NCI-H2196 (cell line): ENCODE results near the gene IL1B.
A peak's percentile ranks its signal among the peaks of the same experiment; 100 is the strongest.

Experiments used
- DNase-seq: peaks from one replicate; lab custom pipeline; 2025; ENCODE audit not compliant: unreplicated experiment; lab: John Stamatoyannopoulos, UW

IL1B gene

DNA sequence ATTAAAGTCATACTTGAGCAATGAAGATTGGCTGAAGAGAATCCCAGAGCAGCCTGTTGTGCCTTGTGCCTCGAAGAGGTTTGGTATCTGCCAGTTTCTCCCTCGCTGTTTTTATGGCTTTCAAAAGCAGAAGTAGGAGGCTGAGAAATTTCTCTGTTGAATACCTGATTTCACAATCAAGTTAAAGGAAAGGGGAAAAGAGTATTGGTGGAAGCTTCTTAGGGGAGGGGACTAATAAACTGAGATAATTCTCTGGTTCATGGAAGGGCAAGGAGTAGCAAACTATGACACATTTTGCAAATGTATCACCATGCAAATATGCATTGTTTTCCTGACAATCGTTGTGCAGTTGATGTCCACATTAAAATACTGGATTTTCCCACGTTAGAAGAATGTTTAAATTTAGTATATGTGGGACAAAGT is at the start of gene IL1B:
IL1B (minus strand) TSS at position 85 of the 423 bp plus-strand sequence. CDS start 550 bp downstream, outside the sequence.
- DNase-seq = no peak

DNA sequence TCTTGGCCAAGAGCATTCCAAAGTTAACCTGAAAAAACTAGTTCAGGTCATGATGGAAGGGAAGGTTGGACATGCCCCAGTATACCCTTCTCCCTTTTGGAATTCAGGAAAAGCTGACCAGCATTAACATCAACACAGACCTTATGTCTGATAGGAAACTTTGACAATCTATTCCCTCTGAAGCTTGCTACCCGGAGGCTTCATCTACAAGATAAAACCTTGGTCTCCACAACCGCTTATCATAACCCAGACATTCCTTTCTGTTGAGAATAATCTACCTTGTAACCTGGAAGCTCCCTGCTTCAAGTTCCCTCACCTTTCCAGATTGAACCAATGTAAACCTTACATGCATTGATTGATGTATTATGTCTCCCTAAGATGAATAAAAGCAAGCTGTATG is 49.7 kb upstream of the IL1B start:
- no peak for DNase-seq

DNA sequence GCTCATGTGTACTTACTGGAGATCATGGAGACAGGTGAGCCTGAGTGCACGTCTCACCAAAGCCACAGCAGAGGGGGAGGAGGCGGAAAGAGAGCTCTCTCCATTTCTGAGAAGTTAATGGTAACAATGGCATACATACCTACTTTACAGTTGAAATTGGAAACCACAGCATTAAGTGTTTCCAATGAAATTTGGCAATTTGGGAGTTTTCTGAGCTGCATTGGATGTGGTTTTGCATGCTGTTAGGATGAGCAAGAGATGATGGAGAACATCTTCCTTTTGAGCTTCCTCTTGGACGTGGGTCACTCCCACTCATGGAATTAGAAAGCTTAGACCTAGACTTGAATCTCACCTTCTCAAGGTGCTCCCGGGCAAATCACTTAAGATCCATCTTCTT is 48.9 kb upstream of the IL1B start:
- no peak for DNase-seq

DNA sequence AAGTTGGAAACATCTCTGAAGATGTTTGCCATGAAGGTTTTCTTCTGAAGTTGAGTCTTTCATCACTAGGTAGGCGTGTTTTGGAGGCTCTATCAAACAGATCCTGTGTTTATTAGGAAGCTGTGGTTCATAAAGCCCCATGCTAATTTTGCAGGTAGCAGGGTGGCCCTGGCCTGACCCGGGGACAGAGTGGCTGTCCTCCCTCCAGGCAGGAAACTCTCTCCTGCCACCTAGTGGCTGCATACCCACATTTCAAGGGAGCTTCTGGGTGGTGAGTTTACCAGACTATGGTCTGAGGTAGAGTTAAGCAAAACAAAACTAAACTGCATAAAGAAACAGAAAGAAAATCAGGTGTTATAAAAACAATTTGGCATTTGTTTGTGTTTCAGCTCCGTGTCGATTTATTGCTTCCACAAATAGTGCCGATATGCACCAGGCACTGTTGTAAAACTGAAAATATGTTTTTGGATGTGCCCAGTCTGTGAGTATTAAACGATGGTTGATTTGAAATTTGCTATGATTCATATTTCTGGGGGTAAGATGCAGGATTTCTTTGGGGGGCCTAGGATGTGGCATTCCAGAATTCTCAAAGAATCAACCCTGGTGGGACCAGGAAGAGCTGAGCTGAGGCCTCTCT is 48.4 kb upstream of the IL1B start:
- DNase-seq = no peak

DNA sequence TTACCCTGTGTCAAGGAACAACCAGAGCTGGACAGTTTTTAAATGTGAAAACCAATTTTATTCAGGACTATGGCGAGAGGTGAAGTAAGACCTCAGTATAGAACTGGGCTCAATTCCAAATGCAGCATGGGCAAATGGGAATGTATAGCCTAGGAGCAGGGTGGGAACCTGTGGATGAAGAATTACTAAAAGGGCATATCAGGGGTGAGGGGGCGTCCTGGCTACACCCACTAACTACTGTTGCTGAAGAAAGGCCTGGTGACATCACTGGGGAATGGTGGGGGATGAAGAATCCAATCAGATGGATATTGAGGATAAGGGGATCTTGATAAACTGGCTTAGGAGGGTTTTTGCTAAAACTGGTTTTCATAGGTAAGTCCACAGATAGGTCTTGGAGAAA is 47.1 kb upstream of the IL1B start:
- DNase-seq = no peak

DNA sequence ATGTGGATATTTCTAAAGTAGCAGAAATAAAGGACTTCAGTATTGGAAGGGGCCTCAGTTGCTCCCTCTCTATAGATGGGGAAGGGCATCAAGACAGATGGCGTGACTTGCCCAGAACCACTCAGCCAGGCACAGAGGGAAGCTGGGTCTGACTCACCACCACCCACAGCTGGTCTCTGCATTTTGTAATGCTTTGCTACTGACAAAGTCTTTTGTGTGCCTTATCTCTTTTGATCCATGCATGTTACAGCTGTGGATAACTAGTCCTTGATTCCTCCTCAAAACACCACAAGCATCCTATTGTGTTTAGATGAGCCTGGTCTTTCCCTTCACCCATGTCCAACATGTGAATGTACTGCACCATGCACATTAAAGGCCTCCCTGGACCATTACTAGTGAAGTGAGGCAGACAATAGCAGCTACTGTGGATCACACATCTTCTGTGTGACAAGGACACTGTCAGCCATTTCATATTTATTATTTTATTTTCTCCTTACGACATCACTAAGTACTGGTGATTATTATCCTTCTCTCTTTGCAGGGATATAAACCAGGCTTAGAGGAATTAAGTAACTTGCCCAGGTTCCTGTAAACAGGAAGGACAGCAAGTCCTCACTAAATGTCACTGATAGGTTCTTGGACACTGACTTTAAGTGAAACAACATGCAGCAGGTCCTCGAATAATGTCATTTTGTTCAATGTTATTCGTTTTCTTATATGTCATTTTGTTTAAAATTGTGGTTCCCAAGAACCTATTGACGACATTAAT is 44.8 kb upstream of the IL1B start:
- no peak for DNase-seq

DNA sequence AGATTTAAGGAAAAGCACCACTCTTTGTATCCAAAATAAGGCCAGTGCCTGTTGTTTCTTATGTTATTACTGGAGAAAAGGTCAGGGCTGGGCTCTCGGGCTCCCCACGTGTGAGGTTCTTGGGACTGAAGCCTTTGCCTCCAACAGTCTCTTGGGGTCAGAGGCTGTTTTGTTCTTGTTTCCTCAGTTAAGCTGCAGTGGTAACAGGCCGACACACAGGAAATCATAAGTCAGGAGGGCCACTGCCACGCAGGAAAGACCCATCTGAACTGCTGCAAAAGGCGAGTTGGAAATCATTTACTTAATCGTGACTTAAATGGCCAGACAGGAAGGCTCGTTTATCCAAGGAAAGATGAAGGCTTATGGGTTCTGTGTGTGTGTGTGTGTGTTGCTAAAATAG is 44.1 kb upstream of the IL1B start:
- DNase-seq = no peak

DNA sequence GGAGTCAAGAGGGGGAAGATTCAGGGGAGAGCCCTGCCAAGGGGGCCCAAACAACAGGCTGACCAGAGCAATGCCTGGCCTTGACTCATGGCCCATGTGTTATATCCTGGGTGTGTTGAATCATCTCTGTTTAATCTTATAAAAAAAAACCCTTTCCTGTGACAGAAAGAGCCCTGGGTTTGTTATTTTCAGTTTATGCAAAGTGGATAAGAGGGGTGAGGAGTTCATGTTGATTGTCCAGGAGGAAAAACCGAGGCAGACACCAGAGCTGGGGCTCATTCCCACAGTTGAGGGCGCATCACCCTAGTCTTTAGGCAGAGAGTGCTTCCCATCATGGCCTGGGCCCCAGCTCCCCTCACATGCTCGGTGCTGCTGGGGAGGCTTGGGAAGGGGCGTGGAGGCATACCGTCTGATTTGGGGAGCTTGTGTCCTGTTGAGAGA is 43.5 kb upstream of the IL1B start:
- DNase-seq = no peak

DNA sequence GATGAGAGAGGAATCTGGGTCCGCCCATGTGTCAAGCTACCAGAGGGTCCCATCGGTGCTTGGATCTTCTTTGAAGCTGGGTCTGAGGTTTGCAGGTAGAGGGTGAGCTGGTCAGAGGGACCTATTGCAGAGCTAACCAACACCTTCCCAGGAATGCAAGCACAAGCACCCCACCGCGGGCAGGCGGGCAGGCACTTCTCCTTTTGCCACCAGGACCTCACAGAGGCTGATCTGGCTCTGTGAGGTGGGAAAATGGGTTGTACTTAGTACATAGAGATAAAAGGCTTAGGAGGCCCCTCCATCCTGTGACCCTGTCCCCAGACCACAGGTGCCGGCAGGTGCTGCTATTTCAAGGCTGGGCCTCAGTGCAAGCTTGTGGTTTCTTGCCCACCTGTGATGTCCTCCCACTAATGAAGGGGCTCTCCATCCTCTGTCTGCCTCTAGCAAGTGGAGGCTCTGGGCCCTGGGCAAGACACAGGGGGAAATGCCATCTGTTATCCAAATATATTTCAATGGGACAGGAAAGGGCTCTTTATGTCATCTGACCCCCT is 43.0 kb upstream of the IL1B start:
- no peak for DNase-seq

DNA sequence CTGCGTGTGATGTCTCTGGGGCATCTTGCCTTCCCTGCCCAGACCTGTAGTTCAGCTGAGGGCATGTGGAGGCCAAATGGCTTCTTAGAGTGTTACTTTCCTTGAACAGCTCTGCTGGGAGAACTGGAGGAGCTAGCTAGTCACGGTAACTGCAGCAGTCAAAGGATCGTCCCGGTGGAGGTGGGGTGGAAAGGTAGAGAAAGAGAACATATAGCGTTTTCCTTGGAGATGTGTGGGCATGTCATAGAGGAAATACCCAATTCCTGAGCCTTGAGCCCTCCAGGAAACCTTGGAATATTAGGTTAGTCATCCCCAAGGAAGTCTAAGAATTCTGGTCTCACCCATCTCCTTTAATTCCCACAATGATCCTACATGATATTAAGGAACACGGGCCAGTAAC is 40.8 kb upstream of the IL1B start:
- DNase-seq = no peak

DNA sequence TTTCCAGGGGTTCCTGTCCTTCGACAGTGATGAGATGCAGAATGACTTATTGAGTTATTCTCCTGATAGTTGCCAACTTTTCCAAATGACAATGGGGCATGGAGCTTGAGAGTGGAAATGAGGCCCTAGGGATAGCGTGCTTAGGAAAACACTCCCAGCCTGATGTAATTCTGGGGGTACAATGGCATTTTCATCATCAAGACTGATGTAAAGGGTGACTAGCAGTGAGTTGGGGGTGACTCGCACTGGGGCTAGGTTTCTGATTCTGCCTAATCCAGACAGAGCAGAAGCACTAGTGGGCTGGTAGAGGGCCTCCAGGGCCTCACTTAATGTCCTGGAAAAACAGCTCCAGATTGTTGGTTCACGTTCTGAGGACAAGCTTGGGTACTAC is 40.4 kb upstream of the IL1B start:
- no peak for DNase-seq

DNA sequence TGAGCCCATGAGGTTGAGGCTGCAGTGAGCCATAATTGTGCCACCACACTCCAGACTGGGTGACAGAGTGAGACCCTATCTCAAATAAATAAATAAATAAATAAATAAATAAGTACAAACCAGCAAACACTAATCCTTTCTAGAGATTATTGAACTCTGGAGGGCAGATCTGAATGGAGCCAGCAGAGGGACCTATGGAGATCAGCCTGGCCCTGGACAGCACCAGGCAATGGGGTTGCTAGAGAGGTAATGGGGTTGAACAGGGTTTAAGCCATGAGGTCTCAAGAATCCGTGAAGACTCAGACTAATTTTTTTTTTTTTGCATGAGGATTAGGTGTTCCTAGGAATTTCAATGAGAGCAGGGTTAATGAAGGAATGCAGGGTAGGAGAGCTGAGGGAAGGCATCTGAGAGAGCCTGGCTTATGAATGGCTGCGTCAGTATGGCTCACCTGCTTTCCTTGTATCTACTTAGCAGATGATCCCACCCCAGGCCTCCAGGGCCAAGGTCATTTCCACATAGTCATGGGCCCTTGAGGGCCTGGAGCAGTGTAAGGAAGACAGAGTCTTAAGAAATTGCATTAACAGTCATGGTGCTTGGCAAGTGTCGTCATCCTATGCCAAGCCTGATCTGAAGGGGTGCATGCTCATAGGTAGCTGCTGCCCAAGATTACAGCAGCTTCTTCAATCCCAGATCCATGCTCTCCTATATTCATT is 39.8 kb upstream of the IL1B start:
- no peak for DNase-seq

DNA sequence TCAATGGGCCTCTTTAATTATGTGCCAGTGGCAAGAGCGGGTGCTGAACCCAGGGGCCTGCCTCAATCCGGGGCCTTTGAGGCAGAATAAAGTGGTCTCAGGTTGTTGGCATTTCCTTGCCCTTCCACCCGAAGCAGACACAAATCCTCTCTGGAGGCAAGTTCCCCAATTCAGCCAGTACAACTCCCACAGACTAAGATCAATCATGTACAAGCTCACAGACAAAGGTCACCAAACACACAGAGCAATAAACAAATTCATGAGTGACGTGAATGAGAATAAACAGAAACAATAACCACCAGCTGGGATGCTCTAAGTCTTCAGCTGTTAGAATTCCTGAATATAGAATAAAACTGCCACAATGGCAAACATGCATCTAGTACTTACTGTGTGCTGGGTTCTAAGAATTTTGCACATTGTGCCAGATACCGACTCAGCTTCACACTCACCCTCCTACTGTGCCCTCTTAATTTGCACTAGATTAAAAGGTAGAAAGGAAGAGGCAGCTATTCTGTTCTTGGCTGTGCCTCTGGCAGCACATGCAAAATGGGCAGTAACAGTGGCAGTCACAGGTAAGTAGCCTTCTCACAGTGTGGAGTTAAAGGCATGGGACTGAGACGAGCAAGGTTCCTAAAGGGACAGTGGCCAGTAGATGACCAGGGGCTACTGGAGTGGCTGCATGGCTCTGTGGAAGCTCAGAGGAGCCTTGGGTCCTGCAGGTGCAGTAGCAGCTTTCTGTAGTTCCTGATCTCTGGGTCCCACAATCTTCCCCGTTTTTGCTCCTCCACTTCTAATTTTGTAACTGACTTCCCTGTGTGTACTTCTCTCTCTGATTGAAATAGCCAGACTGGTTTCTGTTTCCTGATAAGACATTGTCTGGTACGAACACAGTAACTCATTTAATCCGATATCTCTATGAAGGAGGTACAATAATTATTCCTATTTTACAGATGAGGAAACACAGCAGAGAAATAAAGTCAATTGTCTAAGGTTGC is 34.6 kb upstream of the IL1B start:
- DNase-seq = no peak

DNA sequence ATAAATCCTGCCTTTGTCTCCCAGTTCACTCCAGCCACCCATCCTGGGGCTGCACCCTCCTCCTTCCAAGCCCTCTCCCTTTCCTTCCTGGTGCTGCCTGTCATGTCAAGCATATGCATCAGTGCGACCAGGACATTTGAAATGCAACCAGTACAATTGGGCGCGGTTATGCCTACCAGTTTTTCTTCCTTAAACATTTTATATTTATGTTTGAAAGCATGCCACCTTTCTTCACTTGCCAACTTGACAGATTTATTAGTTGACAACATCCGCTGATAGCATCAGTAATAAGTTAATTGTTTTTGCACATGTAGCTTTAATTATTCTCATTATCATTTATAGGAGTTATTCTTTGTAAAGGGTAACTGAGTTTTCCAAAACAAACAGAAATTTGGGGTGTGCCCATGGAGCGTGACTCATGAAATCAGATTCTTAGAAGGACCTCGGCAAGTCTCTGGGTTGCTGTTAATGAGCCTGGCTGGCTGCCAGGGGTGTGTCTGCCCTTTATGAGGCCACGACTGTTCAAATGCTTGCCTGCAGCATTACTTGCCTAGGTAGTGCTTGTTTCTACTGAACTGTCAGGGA is 32.8 kb upstream of the IL1B start:
- peak; percentile 63 for DNase-seq

DNA sequence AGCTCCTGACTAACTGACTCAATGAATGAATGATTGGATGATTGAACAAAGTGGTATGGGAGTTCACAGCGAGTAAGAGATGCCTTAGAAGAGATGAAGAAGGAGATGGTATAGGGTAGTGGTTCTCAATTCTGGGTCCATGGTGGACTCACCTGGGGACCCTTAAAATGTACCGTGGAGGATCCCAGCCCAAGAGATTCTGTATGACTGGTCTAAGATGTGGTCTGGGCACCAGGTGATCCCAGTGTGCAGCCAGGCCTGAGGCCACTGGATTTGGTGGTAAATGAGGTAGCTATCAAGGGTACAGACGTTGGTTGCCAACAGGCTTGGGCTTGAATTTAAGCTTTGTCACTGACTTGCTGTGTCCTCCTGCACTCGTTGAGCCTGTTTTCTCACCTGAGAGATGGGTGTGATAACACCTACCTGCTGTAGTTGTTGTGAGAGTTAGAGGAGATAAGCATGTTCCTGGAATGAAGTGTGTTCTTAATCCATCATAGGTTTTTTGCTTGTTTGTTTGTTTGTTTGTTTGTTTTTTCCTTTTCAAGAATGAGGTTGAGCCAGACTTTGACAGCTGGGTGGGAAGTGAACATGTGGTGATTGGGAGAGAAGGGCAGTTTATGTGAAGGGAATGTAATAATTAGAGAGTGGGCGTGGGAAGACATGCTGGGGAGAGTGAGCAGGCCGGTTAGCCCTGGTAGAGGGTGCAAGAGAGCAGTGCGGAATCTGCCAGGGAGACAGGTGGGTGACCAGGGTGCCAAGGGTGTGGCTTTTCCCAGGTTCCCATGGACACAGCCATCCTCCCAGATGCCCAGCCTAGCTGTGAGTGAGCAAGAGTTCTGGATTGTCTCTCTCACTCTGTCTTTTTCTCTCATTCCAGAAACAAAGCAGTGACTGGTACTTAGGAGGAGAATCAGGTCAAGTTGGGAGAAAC is 31.4 kb upstream of the IL1B start:
- no peak for DNase-seq

DNA sequence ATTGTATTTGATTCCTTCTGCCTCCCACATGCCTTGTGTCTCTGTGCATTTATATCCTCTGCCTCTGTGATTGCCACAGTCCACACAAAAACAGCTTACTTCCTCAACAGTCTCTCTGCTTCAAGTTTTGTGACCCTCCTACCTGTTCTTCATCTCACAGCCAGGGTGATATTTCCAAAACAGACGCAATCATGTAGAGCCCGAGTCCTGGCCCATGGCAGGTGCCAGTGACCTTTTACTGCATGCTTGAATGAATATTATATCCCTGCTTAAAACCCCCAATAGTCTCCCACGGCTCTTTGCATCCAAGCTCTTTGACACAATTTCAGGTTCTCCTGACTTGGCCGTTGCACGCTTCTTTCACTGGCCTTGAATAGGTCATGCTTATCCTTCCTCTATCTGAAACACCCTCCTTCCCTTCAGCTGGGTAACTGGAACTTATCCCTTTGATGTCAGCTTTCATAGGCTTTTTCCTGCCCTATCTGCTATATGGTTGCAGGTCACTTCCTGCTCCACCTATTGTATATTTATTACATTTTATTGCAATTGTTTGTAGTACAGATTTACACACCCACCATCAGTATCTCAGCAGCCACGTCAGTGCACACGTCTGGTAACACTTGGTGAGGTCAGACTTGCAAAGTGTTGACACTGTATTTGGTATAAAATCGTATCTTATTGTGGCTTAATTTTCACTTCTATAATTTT is 29.7 kb upstream of the IL1B start:
- no peak for DNase-seq

DNA sequence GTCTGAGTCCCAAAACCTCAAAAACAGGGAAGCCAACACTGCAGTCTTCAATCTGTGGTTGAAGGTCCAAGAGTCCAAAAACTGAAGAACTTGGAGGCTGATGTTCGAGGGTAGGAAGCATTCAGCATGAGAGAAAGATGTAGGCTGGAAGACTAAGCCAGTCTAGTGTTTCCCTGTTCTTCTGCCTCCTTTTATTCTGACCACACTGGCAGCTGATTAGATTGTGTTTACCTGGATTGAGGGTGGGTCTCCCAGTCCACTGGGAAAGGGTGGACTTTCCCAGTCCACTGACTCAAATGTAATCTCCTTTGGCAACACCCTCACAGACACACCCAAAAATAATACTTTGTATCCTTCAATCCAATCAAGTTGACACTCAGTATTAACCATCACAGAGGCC is 27.5 kb upstream of the IL1B start:
- no peak for DNase-seq

DNA sequence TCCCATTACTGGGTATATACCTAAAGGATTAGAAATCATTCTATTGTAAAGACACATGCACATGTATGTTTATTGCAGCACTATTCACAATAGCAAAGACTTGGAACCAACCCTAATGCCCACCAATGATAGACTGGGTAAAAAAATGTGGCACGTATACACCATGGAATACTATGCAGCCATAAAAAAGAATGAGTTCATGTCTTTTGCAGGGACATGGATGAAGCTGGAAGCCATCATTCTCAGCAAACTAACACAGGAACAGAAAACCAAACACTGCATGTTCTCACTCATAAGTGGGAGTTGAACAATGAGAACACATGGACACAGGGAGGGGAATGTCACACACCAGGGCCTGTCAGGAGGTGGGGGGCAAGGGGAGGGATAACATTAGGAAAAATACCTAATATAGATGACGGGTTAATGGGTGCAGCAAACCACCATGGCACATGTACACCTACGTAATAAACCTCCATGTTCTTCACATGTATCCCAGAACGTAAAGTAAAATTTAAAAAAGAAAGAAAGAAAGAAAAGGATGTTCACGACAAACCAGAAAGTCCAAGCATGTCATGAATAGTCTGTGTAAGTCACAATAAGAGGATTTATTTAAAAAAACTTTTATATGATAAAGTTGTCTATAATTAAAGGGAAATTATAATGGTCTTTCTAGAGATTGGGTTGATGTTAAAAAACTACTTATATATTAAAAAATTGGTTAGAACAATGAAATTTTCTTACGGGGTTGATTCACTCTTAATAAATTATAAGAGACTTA is 23.0 kb upstream of the IL1B start:
- peak; percentile 28 for DNase-seq
